Measurements from ENCODE around the gene PTPRN2.

DNA sequence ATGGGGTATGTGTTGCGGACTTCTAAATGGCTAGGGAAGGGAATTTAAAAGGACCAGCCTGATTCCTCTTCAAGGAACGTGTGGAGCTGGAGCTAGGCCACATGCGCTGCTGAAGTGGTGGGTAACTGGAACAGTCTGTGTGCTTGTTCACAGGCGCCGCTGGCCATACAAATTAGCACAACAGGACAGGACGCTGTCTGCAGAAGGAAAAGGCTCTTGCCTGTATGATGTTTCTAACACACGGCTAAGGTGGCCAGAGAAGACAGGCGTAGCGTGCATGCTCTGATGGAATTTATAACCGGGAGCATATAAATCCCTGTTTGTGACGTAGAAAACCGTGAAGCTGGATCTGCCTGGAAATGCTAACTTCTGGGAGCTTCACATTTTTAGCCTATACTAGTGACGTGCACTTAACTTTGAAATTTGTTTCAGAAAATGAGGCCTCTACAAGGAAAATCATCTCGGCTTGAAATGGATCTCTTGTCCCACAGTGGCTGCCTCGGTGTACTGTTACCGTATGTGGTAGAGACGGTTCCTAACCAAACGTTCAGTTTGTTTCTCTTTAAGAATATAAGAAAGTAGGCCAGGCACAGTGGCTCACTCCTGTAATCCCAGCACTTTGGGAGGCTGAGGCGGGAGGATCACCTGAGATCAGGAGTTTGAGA lies 569.4 kb downstream of the PTPRN2 start:
- TF ChIP-seq, protein P1, sequence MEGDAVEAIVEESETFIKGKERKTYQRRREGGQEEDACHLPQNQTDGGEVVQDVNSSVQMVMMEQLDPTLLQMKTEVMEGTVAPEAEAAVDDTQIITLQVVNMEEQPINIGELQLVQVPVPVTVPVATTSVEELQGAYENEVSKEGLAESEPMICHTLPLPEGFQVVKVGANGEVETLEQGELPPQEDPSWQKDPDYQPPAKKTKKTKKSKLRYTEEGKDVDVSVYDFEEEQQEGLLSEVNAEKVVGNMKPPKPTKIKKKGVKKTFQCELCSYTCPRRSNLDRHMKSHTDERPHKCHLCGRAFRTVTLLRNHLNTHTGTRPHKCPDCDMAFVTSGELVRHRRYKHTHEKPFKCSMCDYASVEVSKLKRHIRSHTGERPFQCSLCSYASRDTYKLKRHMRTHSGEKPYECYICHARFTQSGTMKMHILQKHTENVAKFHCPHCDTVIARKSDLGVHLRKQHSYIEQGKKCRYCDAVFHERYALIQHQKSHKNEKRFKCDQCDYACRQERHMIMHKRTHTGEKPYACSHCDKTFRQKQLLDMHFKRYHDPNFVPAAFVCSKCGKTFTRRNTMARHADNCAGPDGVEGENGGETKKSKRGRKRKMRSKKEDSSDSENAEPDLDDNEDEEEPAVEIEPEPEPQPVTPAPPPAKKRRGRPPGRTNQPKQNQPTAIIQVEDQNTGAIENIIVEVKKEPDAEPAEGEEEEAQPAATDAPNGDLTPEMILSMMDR (IDR thresholded peaks at IDR 0.05) = no peak
- TF ChIP-seq POLR2A (IDR thresholded peaks at IDR 0.05) = no peak
